HG03442 (cell line): ENCODE results near the gene ACKR3.

Source experiments
- ATAC-seq: cut with Tn5 transposase; IDR thresholded peaks from one replicate; pipeline ENCODE4 v1.9.1; 2021; ENCODE audit warnings: mild to moderate bottlenecking, moderate library complexity; ENCODE audit not compliant: unreplicated experiment

ACKR3 gene

DNA sequence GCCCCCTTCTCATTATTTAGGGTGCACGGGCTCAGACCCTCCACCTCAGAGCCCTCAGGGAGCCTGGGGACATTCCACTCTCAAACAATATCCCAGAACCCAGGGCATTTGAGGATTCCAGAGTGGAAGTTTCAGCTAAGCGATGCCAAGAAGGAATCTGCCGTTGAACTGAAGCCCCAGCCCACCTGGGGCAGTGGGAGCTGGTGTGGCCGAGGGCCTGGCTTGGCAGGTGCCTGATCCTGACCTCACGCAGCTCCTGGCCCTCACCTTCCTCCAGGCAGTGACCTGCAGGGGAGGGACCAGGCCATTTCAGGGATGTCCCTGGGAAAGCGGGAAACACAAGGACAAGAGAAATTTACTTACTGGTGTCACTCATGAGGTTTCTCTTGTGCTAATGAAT is 58.2 kb downstream of the ACKR3 start:
- ATAC-seq = no peak

DNA sequence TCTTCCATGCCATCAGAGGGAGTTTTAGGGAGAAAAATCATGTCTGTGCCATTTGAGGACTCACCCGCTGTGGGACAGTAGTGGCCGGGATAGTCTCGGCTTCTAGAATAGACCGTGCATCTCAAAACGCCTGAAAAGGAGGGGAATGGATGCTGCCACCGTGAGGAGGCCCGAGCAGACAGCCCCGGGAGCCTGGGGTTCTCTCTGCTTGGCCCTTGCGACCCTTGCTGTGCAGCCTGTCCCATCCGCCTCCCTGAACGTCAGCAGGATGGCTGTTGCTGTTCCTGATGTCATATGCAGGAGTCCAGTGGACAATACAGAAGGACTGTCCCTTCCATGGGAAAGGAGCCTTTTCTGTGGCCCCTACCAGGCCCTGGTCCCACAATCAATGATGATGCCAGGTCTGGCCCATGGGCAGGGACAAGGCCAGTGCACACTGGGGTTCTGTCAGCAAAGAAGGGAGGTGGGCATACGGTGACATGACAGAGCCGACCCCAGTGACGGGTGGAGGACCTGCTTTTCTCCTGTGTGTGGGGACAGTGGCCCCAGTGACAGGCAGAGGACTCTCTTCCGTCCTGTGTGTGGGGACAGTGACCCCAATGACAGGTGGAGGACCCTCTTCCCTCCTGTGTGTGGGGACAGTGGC is 58.8 kb downstream of the ACKR3 start:
- ATAC-seq = no peak

DNA sequence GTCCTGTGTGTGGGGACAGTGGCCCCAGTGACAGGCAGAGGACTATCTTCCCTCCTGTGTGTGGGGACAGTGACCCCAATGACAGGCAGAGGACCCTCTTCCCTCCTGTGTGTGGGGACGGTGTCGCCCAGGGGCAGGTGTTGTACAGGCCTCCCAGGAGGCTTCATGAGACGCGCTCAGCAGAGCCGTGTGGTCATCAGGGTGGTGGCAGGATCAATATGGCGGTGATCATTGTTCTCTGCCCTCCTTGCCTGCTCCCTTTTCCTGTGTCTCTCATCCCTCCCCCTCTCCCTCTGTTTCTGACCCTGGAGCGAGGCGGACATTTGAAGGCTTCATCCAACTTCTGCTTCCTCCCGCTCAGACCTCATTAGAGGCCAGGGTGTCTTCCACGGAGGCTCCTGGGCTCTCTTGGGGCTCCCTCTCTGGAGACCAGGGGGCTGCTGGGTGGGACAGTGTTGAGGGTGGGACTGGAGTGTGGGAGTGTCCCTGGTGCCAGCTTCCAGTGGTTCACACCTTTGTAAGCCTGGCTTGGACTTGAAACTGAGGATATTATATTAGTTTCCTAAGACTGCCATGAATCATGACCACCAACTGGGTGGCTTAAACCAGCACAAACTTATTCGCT is 59.5 kb downstream of the ACKR3 start:
- no peak for ATAC-seq

DNA sequence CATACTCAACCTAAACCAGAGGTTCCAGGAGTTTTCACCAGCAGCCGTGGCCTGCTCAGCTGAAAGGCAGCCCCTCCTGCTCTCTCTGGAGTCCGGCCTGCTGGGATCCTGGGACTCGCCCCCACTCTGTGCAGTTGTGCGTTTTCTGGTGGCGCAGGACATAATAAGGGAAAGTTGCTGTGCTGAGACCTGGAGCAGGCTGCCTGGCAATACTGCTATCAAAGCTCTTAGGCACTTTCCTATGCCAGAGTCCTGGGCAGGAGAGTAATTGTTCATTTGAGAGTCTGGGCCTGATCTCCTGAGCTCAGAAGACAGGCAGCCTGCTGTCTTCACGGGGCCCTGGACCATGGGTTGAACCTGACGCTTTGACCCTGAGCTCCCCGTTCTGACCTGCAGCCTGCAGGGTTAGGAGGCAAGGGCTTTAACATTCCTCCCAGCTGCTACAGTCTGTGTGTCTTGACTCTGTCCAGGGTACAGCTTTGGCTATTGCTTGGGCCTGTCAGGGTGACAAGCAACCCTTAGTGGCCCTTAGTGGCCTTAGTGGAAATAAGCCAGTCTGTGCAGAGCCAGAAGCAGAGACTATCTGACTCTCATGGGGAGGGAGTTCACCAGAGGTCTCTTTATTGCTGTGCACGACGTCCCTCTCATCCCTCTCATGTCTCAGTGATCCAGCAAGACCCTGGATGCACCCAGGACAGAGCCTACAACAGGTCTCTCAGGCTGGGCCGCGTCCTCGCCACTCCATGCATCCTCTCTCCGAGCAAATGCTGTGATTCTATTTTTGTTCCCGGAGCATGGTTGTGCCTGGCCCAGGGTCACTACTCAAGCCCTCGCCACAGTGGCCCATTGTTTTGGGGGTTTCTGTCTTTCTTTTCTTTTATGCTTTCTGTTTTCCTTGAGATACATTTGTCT is 60.6 kb downstream of the ACKR3 start:
- ATAC-seq = no peak

DNA sequence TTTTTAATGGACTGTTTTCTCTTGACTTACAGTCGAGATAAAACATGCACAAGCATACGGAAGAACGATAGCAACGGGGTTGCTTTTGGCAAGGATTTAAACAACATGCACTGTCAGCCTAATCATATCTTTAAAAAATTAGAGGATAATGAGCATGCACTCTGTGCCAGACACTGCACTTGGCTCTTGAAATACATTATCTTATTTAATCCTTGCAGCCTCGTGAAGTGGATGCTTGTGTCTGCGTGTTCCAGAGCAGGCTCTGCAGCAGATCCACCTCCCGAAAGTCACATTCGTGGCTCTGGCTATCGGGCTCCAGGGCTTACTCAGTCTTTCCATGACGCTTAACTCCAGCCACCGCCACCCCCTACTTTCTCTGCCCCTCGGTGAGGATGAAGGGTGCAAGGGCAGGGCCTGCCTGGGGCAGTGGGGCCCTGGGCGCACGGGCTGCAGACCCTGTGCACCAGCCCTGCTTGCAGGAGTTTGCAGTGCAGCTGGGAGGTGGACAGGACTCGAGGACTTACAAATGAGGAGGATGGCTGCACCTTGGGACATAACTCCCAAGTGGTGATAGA is 61.7 kb downstream of the ACKR3 start:
- no peak for ATAC-seq

DNA sequence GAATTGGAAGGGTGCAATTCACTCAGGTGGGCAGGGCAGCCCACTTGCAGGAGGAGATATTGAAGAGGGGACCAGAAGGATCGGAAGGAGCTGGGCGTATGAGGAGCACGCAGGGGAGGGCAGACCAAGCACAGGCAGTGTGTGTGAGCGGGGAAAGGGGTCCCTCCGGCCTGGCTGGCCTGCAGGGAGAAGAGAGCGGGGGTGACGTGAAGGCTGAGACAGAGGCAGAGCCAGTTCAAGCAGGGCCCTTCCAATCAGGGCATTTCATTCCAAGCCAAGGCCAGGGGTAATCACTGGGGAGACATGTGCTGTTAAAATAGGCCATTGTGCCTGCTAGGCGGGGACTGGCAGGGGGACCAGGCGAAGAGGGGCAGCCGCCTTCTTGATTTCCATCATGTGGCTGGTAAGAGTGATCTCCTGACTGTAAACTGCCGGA is 62.2 kb downstream of the ACKR3 start:
- ATAC-seq = no peak
